ENCODE results near the gene EVA1A. TPM values are rescaled to one million over a fixed set of nuclear protein-coding genes. Genes with fewer than 3 reads are reported as not detected.

The EVA1A gene
- total RNA-seq, 1 donor from 2014 or later = 112 TPM

DNA sequence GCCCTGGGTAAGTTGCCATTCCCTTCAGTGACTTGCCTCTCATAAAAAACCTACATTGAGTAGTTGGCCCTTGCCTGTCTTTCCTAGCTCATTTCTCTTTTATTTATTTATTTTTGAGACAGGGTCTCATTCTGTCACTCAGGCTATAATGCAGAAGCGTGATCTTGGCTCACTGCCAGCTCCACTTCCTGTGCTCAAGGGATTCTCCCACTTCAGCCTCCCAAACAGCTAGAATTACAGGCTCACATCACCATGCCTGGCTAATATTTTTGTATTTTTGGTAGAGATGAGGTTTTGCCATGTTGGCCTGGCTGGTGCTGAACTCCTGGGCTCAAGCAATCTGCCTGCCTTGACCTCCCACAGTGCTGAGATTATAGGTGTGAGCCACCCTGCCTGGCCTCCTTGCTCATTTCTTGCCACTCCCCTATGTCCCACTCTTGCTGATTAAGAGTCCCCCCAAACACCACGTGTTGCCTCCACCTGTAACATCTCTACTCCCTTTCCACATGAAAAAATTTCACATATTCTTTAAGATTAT, 12.6 kb downstream of the EVA1A start:
- no peaks in the 10 kb centered on the region for H3K27me3 ChIP-seq (ENCODE audit: control insufficient read depth, insufficient read depth, low read length)
- no peak for DNase-seq (ENCODE audit: low read depth)
- peaks cover 6% of the 10 kb centered on the region for H3K36me3 ChIP-seq (ENCODE audit: control insufficient read depth, insufficient read depth, low read length)
- TF ChIP-seq, protein P1, sequence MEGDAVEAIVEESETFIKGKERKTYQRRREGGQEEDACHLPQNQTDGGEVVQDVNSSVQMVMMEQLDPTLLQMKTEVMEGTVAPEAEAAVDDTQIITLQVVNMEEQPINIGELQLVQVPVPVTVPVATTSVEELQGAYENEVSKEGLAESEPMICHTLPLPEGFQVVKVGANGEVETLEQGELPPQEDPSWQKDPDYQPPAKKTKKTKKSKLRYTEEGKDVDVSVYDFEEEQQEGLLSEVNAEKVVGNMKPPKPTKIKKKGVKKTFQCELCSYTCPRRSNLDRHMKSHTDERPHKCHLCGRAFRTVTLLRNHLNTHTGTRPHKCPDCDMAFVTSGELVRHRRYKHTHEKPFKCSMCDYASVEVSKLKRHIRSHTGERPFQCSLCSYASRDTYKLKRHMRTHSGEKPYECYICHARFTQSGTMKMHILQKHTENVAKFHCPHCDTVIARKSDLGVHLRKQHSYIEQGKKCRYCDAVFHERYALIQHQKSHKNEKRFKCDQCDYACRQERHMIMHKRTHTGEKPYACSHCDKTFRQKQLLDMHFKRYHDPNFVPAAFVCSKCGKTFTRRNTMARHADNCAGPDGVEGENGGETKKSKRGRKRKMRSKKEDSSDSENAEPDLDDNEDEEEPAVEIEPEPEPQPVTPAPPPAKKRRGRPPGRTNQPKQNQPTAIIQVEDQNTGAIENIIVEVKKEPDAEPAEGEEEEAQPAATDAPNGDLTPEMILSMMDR (IDR thresholded peaks at IDR 0.05; ENCODE audit: insufficient read depth, low read length, poor library complexity, severe bottlenecking) = no peak
- H3K4me3 ChIP-seq (ENCODE audit: low read depth, low read length) = no peak overlapping the region

DNA sequence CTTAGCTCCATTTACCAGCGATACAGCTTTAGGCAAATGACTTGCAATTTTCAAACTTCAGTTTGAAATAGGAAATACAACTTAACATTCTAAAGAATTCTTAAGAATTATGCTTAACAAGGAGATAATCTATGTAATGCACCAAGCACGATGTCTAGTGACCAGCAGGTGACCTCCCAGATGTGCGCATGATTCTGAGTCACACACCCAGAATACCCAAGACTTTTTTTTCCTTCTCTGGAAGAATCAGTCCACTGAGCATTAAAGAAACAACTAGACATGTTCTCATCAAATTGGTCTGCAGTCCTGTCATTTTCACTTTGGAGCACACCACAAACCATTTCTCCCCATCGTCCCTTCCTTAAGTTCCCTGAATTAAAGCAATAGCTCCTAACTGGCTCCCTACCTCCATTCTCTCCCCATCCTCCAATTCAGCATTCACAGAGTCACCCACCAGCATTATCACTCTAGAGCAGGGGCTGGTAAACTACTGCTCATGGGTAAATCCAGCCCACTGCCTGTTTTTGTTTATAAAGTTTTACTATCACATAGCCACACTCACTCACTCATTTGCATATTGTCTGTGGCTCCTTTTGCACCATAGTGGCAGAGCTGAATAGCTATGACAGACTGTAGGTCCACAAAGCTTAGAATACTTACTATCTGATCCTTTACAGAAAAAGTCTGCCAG, 13.2 kb downstream of the EVA1A start:
- TF ChIP-seq, protein P1 (IDR thresholded peaks at IDR 0.05; ENCODE audit: insufficient read depth, low read length, poor library complexity, severe bottlenecking) = no peak
- peaks cover 6% of the 10 kb centered on the region for H3K36me3 ChIP-seq (ENCODE audit: control insufficient read depth, insufficient read depth, low read length)
- H3K27me3 ChIP-seq (ENCODE audit: control insufficient read depth, insufficient read depth, low read length) = no peaks in the 10 kb centered on the region
- DNase-seq (ENCODE audit: low read depth) = no peak
- H3K4me3 ChIP-seq (ENCODE audit: low read depth, low read length) = no peak overlapping the region

DNA sequence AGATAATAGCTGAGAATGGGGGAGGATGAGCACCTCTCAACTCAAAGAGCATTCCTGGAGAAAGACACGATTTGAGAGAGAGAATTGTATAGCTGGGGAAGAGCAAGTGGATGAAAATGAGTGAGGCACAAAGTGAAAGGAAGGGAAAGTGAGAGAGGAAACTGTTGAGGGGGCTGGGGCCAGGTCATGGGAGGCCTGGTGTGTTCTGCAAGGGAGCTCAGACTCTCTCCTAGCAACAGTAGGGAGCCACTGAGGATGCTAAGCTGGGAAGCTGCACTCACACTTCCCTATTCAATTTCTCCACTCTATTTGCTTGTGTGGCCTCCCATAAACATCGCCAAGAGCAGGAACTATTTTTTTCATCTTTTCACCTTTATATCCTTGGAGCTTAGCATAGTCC, 14.8 kb downstream of the EVA1A start:
- no peak overlapping the region for H3K4me3 ChIP-seq (ENCODE audit: low read depth, low read length)
- no peaks in the 10 kb centered on the region for H3K27me3 ChIP-seq (ENCODE audit: control insufficient read depth, insufficient read depth, low read length)
- H3K36me3 ChIP-seq (ENCODE audit: control insufficient read depth, insufficient read depth, low read length) = peaks cover 7% of the 10 kb centered on the region
- no peak for DNase-seq (ENCODE audit: low read depth)
- TF ChIP-seq, protein P1 (IDR thresholded peaks at IDR 0.05; ENCODE audit: insufficient read depth, low read length, poor library complexity, severe bottlenecking) = no peak

DNA sequence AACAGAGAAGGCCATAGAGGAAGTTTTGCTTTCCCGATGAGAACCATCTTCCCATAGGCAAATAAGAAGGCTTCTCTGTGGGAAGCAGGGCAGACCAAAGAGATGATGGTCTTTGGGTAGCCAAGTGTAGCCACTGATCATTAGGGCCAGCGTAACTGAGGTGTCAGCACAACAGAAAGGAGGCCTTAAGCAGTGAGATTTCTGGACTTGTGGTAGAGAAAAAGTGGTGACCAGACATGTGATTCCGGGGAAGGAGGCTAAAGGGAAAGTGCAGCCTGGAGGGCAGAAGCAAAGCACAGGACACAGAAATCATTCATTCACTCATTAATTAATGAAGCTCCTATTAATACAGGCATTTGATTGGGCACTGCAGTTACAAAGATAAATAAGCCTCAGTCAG, 15.4 kb downstream of the EVA1A start:
- TF ChIP-seq, protein P1 (IDR thresholded peaks at IDR 0.05; ENCODE audit: insufficient read depth, low read length, poor library complexity, severe bottlenecking) = no peak
- H3K36me3 ChIP-seq (ENCODE audit: control insufficient read depth, insufficient read depth, low read length) = peaks cover 7% of the 10 kb centered on the region
- no peak for DNase-seq (ENCODE audit: low read depth)
- H3K4me3 ChIP-seq (ENCODE audit: low read depth, low read length) = no peak overlapping the region
- H3K27me3 ChIP-seq (ENCODE audit: control insufficient read depth, insufficient read depth, low read length) = no peaks in the 10 kb centered on the region

DNA sequence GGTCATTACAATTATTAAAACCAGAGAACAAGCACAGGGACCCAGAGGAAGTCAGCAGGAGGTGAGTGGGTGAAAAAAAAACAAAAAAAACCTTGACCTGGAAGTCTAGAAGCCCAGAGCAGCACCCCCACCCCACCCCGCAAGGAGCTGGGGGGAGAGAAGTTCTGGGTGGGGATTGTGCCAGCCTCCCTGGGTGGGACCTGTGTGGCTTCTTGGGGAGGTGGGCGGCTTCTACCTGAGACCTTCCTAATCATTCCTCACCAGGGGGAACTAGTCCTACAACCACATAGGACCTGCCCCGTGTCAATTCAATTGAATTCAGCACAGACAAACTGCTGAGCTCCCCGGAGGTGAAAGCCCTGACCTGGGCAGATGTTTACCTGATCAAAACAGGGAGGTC, 17.3 kb downstream of the EVA1A start:
- Histone ChIP-seq H3K27me3 (ENCODE audit: control insufficient read depth, insufficient read depth, low read length) (no peaks in the 10 kb centered on the region), H3K36me3 (ENCODE audit: control insufficient read depth, insufficient read depth, low read length) (peaks cover 3% of the 10 kb centered on the region), H3K4me3 (ENCODE audit: low read depth, low read length) (no peak overlapping the region)
- TF ChIP-seq, protein P1 (IDR thresholded peaks at IDR 0.05; ENCODE audit: insufficient read depth, low read length, poor library complexity, severe bottlenecking) = no peak
- DNase-seq (ENCODE audit: low read depth) = no peak

DNA sequence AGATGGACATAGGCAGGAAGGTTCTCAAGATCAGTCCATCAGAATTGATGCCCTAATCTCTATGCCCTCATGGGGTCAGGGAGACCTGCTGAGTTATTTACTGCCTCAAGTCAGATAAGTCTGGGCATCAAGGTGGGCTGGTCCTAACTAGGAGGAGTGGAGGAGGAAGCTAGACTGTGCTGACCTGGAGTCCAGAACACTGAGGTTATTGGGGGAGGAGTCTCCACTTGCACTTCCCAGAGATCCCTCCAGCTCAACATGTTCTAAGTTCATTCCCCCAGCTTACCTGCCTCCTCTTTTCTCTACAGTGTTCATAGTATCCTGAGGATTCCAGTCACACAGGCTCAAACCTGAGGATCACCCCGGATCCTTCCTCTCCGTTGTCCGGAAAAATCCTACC, 19.3 kb downstream of the EVA1A start:
- Histone ChIP-seq H3K36me3 (ENCODE audit: control insufficient read depth, insufficient read depth, low read length) (peaks cover 3% of the 10 kb centered on the region), H3K4me3 (ENCODE audit: low read depth, low read length) (no peak overlapping the region), H3K27me3 (ENCODE audit: control insufficient read depth, insufficient read depth, low read length) (no peaks in the 10 kb centered on the region)
- no peak for DNase-seq (ENCODE audit: low read depth)
- TF ChIP-seq, protein P1 (IDR thresholded peaks at IDR 0.05; ENCODE audit: insufficient read depth, low read length, poor library complexity, severe bottlenecking) = no peak
